Loucy (cell line): ENCODE results near the gene XDH.

Experiments
- CTCF ChIP-seq: fragments of 200-600 bp; sonication (generic); conservative IDR thresholded peaks from 2 replicates; pipeline ENCODE4 v1.5.1; 2014; ENCODE audit warnings: mild to moderate bottlenecking, antibody characterized with exemption, low read length
- EZH2phosphoT487 ChIP-seq: fragments of 200-600 bp; IDR thresholded peaks from 2 replicates; pipeline ENCODE4 v1.6.1; 2018; ENCODE audit warnings: antibody characterized with exemption, mild to moderate bottlenecking, moderate library complexity, borderline replicate concordance

- no peak for TF ChIP-seq CTCF
- no peak for TF ChIP-seq EZH2phosphoT487
These were observed 49.2 kb downstream of the XDH start for GRCh38 chr2:31365348-31365747.
